Psoas muscle (tissue), 8 donors: ENCODE data around the gene GNA12. TPM values are rescaled to one million over a fixed set of nuclear protein-coding genes. Genes with fewer than 3 reads are reported as not detected.

ENCODE experiments used
- ATAC-seq, 4 donors: fragments of 200-7000 bp; cut with Tn5 transposase; one replicate each; pipeline ENCODE4 v1.9.1; 2020; ENCODE audit warnings: moderate library complexity in 3 of 4, mild to moderate bottlenecking in 2 of 4
- DNase-seq, 2 donors: peaks; one replicate each; pipeline ENCODE4 v3.0.0-alpha.2; 2020
- H3K27ac ChIP-seq: fragments of 200-600 bp; one replicate; pipeline ENCODE4 v1.8.0; 2022
- H3K27me3 ChIP-seq, 3 donors: fragments of 200-600 bp in 1 of 3; one replicate each; pipeline versions ENCODE4 v1.6.1 to v1.8.0; 2013 to 2022; ENCODE audit warnings: low read length in 2 of 3, mild to moderate bottlenecking in 2 of 3, moderate library complexity in 1 of 3; ENCODE audit not compliant: insufficient read depth in 3 of 3
- H3K36me3 ChIP-seq, 2 donors: fragments of 200-600 bp in 1 of 2; one replicate each; pipeline versions ENCODE4 v1.6.1 to v1.8.0; 2013 to 2022; ENCODE audit warnings: low read depth in 1 of 2, mild to moderate bottlenecking in 1 of 2, moderate library complexity in 1 of 2; ENCODE audit not compliant: insufficient read depth in 1 of 2
- H3K4me1 ChIP-seq: fragments of 200-600 bp; one replicate; pipeline ENCODE4 v1.8.0; 2022
- H3K4me3 ChIP-seq: fragments of 200-600 bp; one replicate; pipeline ENCODE4 v1.8.0; 2022; ENCODE audit warnings: mild to moderate bottlenecking
- H3K9me3 ChIP-seq: fragments of 200-600 bp; one replicate; pipeline ENCODE4 v1.8.0; 2022
- WGBS, 3 donors: extraction: QIAGEN DNeasy Blood & Tissue Kit; methylation state at CpG; one replicate each; pipeline versions ENCODE4 v1.1.6 to v1.1.7; 2013; 5-methylcytosine and 5-hydroxymethylcytosine counted together
- intact Hi-C, 2 donors: fragments of 100-400 bp; cut with DNase I; formaldehyde crosslinking; loops; one replicate each; pipeline versions ENCODE4 v1.11.0 to v1.14.2; 2022
- polyA plus RNA-seq, 3 donors: library from polyadenylated mRNA; stranded (reverse); fragments of 200-250 nt; gene quantifications; one replicate each; pipeline ENCODE4 v1.2.3, GENCODE V29; 2013
- total RNA-seq, 4 donors: library from RNA; stranded (reverse); fragmentation: NEBNext Ultra II Directional in 2 of 4; extraction: Animal tissue kit (Norgen Biotek cat#: 25700) in 2 of 4; gene quantifications; one replicate each; pipeline versions ENCODE4 v1.2.1 to v1.2.4, GENCODE V29; 2021 to 2023
- TF ChIP-seq, protein P1 (sequence below): fragments of 200-600 bp; IDR thresholded peaks from one replicate; pipeline ENCODE4 v1.8.0; 2022; ENCODE audit warnings: antibody characterized with exemption
- donor health status: healthy with polysubstance abuse.
- donor health status: DM: no; HTN: no; CAD: no; lungs with moderate emphysema.
- donor health status: Bipolar disorder and iron deficiency.
- donor health status: healthy.
- donor health status: DM: yes; HTN: yes; CAD: no.
- donor health status: DM: no; HTN: no; CAD: no.
- donor health status: DM: no; HTN: no; CAD: no.
- donor health status: DM: yes; HTN: yes; CAD: no.

Gene GNA12
- total and polyA plus RNA-seq, 7 donors = 7.1 to 20.2 (median 15.4) TPM

DNA sequence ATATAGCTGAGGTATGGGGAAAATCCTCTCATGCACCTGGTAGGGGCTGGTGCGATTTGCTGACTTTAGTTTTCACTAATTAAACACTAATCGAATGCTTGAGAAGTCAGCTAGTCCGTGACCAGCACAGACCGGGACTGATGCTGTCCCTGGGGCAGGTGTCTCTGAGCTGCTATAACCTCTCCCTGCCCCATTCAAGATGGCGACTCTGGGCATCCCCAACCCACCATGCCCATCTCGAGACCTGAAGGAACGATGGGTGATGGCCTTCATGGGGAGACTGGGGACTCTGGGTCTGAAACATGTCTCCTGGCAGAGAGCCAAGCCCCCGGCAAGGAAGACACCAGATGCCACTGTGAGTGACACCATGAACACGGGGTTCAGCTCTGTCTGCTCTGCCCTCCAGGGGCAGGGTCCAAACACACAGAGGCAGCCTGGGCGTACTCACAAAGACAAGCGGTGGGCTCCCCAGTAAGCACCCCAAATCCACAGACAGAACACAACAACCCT is 57.4 kb downstream of the GNA12 start:
- TF ChIP-seq, protein P1, sequence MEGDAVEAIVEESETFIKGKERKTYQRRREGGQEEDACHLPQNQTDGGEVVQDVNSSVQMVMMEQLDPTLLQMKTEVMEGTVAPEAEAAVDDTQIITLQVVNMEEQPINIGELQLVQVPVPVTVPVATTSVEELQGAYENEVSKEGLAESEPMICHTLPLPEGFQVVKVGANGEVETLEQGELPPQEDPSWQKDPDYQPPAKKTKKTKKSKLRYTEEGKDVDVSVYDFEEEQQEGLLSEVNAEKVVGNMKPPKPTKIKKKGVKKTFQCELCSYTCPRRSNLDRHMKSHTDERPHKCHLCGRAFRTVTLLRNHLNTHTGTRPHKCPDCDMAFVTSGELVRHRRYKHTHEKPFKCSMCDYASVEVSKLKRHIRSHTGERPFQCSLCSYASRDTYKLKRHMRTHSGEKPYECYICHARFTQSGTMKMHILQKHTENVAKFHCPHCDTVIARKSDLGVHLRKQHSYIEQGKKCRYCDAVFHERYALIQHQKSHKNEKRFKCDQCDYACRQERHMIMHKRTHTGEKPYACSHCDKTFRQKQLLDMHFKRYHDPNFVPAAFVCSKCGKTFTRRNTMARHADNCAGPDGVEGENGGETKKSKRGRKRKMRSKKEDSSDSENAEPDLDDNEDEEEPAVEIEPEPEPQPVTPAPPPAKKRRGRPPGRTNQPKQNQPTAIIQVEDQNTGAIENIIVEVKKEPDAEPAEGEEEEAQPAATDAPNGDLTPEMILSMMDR = no peak
- Histone ChIP-seq H3K27ac (no peak overlapping the region), H3K4me1 (peaks cover 19% of the 10 kb centered on the region), H3K9me3 (no peaks in the 10 kb centered on the region), H3K27me3 (no peaks in the 10 kb centered on the region), H3K36me3 (no peaks in the 10 kb centered on the region), H3K4me3 (no peak overlapping the region)
- no peak for DNase-seq
- ATAC-seq = no peak
- 88 to 92% (median 88%) methylated on average over 11 of the region's 11 CpGs for WGBS, 3 donors
- intact Hi-C loops = no loop called here

DNA sequence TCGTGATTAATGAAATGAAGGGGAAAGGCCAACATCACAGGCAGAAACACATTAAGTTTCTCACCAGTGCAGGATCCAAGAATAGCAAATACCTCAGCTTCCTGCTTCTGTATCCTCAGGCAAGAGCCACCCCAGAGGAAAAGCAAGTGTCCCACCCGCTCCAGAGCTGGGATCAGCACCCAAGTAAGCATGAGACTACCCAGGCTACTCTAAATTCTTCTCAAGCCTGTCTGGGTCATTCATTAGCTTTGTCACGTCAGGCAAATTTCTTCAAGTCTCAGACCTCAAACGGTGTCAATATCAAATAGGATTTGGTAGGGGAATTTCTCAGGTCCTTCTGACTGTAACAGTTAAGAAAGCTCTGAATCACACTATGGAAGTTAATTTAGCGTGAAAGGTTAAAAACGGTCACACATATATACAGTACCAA is 59.0 kb downstream of the GNA12 start:
- DNase-seq (no peak), ATAC-seq (peak; percentile 65 to 72 (median 68))
- no peaks in the 10 kb centered on the region for H3K9me3 ChIP-seq
- H3K4me1 ChIP-seq = peaks cover 19% of the 10 kb centered on the region
- no peak overlapping the region for H3K4me3 ChIP-seq
- TF ChIP-seq, protein P1 = no peak
- WGBS, 3 donors = 24 to 36% (median 31%) methylated on average over 6 of the region's 6 CpGs
- no peaks in the 10 kb centered on the region for H3K36me3 ChIP-seq
- intact Hi-C loops = no loop called here
- peak overlapping the region; percentile 51 for H3K27ac ChIP-seq
- no peaks in the 10 kb centered on the region for H3K27me3 ChIP-seq

DNA sequence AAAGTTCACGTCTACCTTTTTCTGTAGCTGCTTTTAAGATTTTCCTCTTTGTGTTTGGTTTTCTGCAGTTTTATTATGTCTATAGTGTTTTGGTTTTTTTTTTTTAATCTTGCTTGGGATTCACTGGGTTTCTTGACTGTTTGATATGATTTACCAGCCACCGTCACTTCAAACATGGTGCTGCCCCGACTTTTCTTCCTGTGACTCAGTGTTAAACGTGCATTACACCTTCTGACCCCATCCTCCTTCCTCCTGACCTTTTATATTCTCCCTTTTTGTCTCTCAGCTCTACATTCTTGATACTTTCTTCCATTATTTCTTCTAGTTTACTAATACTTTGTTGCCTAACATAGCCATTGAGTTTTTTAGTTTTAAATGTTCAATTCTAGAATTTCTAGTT is 61.5 kb downstream of the GNA12 start:
- TF ChIP-seq, protein P1 = no peak

DNA sequence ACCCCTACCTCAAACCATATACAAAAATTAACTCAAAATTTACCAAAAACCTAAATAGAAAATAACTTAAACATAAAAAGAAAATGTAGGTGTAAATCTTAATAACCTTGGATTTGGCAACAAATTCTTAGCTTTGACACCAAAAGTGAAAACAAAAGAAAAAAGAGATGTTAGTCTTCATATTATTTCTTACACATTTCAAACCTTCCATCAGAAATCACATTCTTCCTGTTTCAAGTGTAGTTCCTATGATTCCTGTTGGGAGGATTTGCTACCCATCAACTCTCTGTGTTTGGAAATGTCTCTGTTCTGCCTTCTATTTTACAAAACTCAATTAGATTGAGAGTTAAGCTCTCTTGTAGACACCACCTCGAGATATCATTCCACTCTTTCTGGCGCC is 62.0 kb downstream of the GNA12 start:
- Histone ChIP-seq H3K36me3 (no peaks in the 10 kb centered on the region), H3K27ac (no peak overlapping the region), H3K9me3 (no peaks in the 10 kb centered on the region), H3K4me3 (no peak overlapping the region), H3K27me3 (no peaks in the 10 kb centered on the region), H3K4me1 (peaks cover 13% of the 10 kb centered on the region)
- TF ChIP-seq, protein P1 = no peak
- DNase-seq (no peak), ATAC-seq (no peak)
- intact Hi-C loops = no loop called here
- 91 to 97% (median 92%) methylated on average over 2 of the region's 2 CpGs for WGBS, 3 donors

More for the DNA sequence above, 61.5 kb downstream of the GNA12 start:
- Histone ChIP-seq H3K27ac (no peak overlapping the region), H3K36me3 (no peaks in the 10 kb centered on the region), H3K4me3 (no peak overlapping the region), H3K27me3 (no peaks in the 10 kb centered on the region), H3K9me3 (no peaks in the 10 kb centered on the region), H3K4me1 (peaks cover 14% of the 10 kb centered on the region)
- 83 to 96% (median 88%) methylated on average over 4 of the region's 4 CpGs for WGBS, 3 donors
- no peak for ATAC-seq
- no peak for DNase-seq
- intact Hi-C loops = no loop called here

DNA sequence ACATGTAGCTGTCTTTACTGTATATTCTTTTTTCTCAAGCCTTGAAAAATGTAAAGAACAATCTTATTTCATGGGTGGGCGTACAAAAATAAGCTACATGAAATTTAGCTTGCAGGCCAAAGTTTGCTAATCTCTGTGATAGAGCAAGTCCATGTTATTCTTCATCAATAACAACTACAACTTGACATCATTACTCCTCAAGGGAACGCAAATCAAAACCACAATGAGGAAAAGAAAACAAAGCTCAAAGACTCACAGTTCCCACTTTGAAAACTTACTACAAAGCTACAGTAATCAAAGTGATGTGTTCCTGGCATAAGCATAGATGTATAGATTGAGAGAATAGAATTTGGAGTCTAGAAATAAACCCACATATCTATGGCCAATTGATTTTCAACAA is 62.5 kb downstream of the GNA12 start:
- intact Hi-C loops = no loop called here
- H3K4me3 ChIP-seq = no peak overlapping the region
- H3K4me1 ChIP-seq = peaks cover 13% of the 10 kb centered on the region
- H3K9me3 ChIP-seq = no peaks in the 10 kb centered on the region
- ATAC-seq (no peak), DNase-seq (no peak)
- TF ChIP-seq, protein P1 = no peak
- H3K36me3 ChIP-seq = no peaks in the 10 kb centered on the region
- H3K27ac ChIP-seq = no peak overlapping the region
- no peaks in the 10 kb centered on the region for H3K27me3 ChIP-seq
- WGBS, 3 donors = 95 to 98% (median 96%) methylated on average over 2 of the region's 2 CpGs
